ENCODE measurements around the gene TMEM132D.

The TMEM132D gene

DNA sequence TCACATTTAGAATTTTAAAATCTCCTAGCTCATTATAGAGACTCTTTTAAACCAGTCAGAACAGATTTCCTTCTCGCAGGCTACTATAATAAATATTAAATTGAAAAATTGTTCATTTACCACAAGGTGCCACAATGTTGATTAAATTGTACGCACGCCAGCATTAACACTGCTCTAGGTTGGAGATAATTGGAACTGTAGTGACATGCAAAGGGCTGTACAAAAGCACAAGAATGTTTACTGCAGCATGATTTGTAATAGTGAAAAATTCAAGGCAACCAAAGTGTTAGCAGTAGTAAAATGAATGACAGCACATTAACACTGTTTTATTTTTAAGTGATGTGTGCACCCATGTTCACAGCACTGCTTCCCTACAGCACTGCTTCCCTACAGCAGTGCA, 52.5 kb downstream of the TMEM132D start:
- no peaks in the 10 kb centered on the region for H3K4me1 ChIP-seq (ENCODE audit: control insufficient read depth in 1 of 2, insufficient read depth in 2 of 2, low read length in 2 of 2)
- no peak overlapping the region for H3K9ac ChIP-seq (ENCODE audit: low read depth in 1 of 2, low read length in 2 of 2)
- H3K27ac ChIP-seq (ENCODE audit: low read depth, low read length), result no peak overlapping the region
- no peaks in the 10 kb centered on the region for H3K36me3 ChIP-seq (ENCODE audit: control insufficient read depth in 1 of 2, insufficient read depth in 2 of 2, low read length in 2 of 2)
- no peak overlapping the region for H3K4me3 ChIP-seq (ENCODE audit: low read depth in 1 of 2, low read length in 2 of 2)
- H3K9me3 ChIP-seq (ENCODE audit: control insufficient read depth in 1 of 2, low read length in 2 of 2), result peaks cover 0 to 4% of the 10 kb centered on the region in 2 donors
- no peaks in the 10 kb centered on the region for H3K27me3 ChIP-seq (ENCODE audit: control insufficient read depth in 1 of 2, insufficient read depth in 2 of 2, low read length in 2 of 2)

DNA sequence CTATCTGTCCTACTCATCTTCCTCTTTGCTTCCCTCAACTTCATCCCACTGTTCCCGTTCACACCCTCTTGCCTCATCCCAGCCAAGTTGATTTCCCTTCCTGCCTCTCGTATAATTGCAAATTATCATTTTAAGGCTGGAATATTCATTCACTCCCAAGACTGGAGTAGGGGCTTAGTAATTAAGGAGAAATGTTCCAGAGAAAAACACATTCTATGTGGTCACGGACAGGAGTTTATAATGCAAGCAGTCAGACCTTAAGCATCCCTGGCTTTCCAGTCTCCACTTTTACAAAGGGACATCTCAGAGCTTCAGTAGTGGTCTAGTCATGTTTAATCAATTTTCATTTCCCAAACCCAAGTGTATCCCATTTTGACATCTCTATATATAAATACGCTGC, 54.9 kb downstream of the TMEM132D start:
- Histone ChIP-seq H3K4me3 (ENCODE audit: low read depth in 1 of 2, low read length in 2 of 2) (no peak overlapping the region), H3K27me3 (ENCODE audit: control insufficient read depth in 1 of 2, insufficient read depth in 2 of 2, low read length in 2 of 2) (no peaks in the 10 kb centered on the region), H3K9me3 (ENCODE audit: control insufficient read depth in 1 of 2, low read length in 2 of 2) (no peaks in the 10 kb centered on the region), H3K36me3 (ENCODE audit: control insufficient read depth in 1 of 2, insufficient read depth in 2 of 2, low read length in 2 of 2) (no peaks in the 10 kb centered on the region), H3K4me1 (ENCODE audit: control insufficient read depth in 1 of 2, insufficient read depth in 2 of 2, low read length in 2 of 2) (no peaks in the 10 kb centered on the region), H3K27ac (ENCODE audit: low read depth, low read length) (no peak overlapping the region), H3K9ac (ENCODE audit: low read depth in 1 of 2, low read length in 2 of 2) (no peak overlapping the region)

DNA sequence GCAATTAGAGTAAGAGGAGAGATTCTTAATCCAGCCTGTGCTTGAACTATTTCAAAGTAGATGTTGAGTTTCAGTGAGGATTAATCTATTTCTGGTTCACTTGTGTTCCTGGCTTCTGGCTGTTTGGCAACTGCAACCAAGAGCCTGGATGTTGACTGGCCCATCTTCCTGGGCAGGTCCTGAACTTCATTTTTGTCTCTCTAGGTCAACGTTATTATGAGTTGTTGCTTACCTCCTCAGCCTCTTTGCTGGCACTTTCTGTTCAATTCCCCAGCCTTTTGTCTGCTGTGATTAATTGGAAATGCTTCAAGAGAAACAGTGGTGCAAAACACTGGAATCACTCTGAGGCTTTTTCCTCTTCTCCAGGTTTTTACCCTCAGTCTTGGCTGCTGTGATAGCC, 56.8 kb downstream of the TMEM132D start:
- no peak overlapping the region for H3K9ac ChIP-seq (ENCODE audit: low read depth in 1 of 2, low read length in 2 of 2)
- no peaks in the 10 kb centered on the region for H3K4me1 ChIP-seq (ENCODE audit: control insufficient read depth in 1 of 2, insufficient read depth in 2 of 2, low read length in 2 of 2)
- no peak overlapping the region for H3K27ac ChIP-seq (ENCODE audit: low read depth, low read length)
- no peaks in the 10 kb centered on the region for H3K9me3 ChIP-seq (ENCODE audit: control insufficient read depth in 1 of 2, low read length in 2 of 2)
- H3K36me3 ChIP-seq (ENCODE audit: control insufficient read depth in 1 of 2, insufficient read depth in 2 of 2, low read length in 2 of 2), result no peaks in the 10 kb centered on the region
- H3K27me3 ChIP-seq (ENCODE audit: control insufficient read depth in 1 of 2, insufficient read depth in 2 of 2, low read length in 2 of 2), result no peaks in the 10 kb centered on the region
- no peak overlapping the region for H3K4me3 ChIP-seq (ENCODE audit: low read depth in 1 of 2, low read length in 2 of 2)

DNA sequence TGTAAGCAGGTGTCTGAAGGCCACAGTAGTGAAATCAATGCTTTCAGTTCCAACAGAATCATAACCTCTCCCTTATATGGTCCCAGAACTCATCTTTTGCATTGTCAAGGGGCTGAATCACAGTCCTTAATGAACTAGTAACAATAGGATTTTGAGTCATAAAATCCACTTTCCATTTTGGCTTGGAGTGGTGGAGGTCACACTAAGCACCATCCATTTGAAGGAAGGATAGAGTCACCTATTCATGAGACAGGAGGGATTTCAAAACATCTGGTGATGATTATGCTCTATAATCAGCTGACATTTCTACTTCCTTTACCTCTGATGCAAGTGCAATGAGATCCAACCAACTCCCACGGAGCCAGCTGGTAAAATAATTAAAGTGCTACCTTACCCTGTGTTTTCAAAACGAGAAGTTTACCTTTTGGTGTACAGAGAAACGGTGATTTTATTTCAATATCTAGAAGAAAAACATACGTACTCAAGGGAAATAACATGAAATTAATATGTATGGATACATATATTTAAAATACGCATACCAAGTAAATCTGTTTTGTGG, 59.1 kb downstream of the TMEM132D start:
- Histone ChIP-seq H3K9ac (ENCODE audit: low read depth in 1 of 2, low read length in 2 of 2) (no peak overlapping the region), H3K27ac (ENCODE audit: low read depth, low read length) (no peak overlapping the region), H3K27me3 (ENCODE audit: control insufficient read depth in 1 of 2, insufficient read depth in 2 of 2, low read length in 2 of 2) (no peaks in the 10 kb centered on the region), H3K36me3 (ENCODE audit: control insufficient read depth in 1 of 2, insufficient read depth in 2 of 2, low read length in 2 of 2) (no peaks in the 10 kb centered on the region), H3K4me3 (ENCODE audit: low read depth in 1 of 2, low read length in 2 of 2) (no peak overlapping the region), H3K4me1 (ENCODE audit: control insufficient read depth in 1 of 2, insufficient read depth in 2 of 2, low read length in 2 of 2) (no peaks in the 10 kb centered on the region), H3K9me3 (ENCODE audit: control insufficient read depth in 1 of 2, low read length in 2 of 2) (no peaks in the 10 kb centered on the region)

DNA sequence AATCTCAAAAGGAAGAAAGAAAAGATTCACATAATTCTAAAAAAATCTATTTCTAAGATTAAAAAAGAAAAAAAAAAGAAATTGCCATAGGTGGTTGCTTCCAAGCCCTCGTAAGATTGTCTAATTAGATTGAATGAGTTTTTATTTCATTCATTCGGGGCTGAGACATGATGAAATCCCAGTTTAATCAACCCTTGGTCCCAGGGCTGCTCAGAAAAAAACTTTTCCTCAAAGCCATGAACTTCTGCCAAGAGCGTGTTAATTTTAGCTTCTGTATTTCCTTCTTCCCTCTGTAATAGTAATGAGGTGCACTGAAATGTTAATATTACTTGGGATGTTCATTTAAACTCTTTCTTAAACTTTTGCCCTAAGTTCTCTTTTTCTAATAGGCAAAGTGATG, 62.6 kb downstream of the TMEM132D start:
- no peak overlapping the region for H3K27ac ChIP-seq (ENCODE audit: low read depth, low read length)
- H3K9me3 ChIP-seq (ENCODE audit: control insufficient read depth in 1 of 2, low read length in 2 of 2), result no peaks in the 10 kb centered on the region

GRCh38 chr12:129840145-129840884, 63.5 kb downstream of the TMEM132D start:
- H3K4me1 ChIP-seq (ENCODE audit: control insufficient read depth in 1 of 2, insufficient read depth in 2 of 2, low read length in 2 of 2), result no peaks in the 10 kb centered on the region
- no peaks in the 10 kb centered on the region for H3K9me3 ChIP-seq (ENCODE audit: control insufficient read depth in 1 of 2, low read length in 2 of 2)
- H3K9ac ChIP-seq (ENCODE audit: low read depth in 1 of 2, low read length in 2 of 2), result no peak overlapping the region
- no peaks in the 10 kb centered on the region for H3K36me3 ChIP-seq (ENCODE audit: control insufficient read depth in 1 of 2, insufficient read depth in 2 of 2, low read length in 2 of 2)
- H3K27me3 ChIP-seq (ENCODE audit: control insufficient read depth in 1 of 2, insufficient read depth in 2 of 2, low read length in 2 of 2), result no peaks in the 10 kb centered on the region
- H3K27ac ChIP-seq (ENCODE audit: low read depth, low read length), result no peak overlapping the region
- H3K4me3 ChIP-seq (ENCODE audit: low read depth in 1 of 2, low read length in 2 of 2), result no peak overlapping the region

More for the DNA sequence above, 62.6 kb downstream of the TMEM132D start:
- Histone ChIP-seq H3K4me1 (ENCODE audit: control insufficient read depth in 1 of 2, insufficient read depth in 2 of 2, low read length in 2 of 2) (no peaks in the 10 kb centered on the region), H3K27me3 (ENCODE audit: control insufficient read depth in 1 of 2, insufficient read depth in 2 of 2, low read length in 2 of 2) (no peaks in the 10 kb centered on the region), H3K4me3 (ENCODE audit: low read depth in 1 of 2, low read length in 2 of 2) (no peak overlapping the region), H3K36me3 (ENCODE audit: control insufficient read depth in 1 of 2, insufficient read depth in 2 of 2, low read length in 2 of 2) (no peaks in the 10 kb centered on the region), H3K9ac (ENCODE audit: low read depth in 1 of 2, low read length in 2 of 2) (no peak overlapping the region)

- no peak overlapping the region for H3K9ac ChIP-seq (ENCODE audit: low read depth in 1 of 2, low read length in 2 of 2)
- no peaks in the 10 kb centered on the region for H3K4me1 ChIP-seq (ENCODE audit: control insufficient read depth in 1 of 2, insufficient read depth in 2 of 2, low read length in 2 of 2)
- H3K4me3 ChIP-seq (ENCODE audit: low read depth in 1 of 2, low read length in 2 of 2), result no peak overlapping the region
- H3K36me3 ChIP-seq (ENCODE audit: control insufficient read depth in 1 of 2, insufficient read depth in 2 of 2, low read length in 2 of 2), result no peaks in the 10 kb centered on the region
- no peaks in the 10 kb centered on the region for H3K9me3 ChIP-seq (ENCODE audit: control insufficient read depth in 1 of 2, low read length in 2 of 2)
- H3K27ac ChIP-seq (ENCODE audit: low read depth, low read length), result no peak overlapping the region
- H3K27me3 ChIP-seq (ENCODE audit: control insufficient read depth in 1 of 2, insufficient read depth in 2 of 2, low read length in 2 of 2), result no peaks in the 10 kb centered on the region
Observed at GRCh38 chr12:129839679-129840078, 64.1 kb downstream of the TMEM132D start.

DNA sequence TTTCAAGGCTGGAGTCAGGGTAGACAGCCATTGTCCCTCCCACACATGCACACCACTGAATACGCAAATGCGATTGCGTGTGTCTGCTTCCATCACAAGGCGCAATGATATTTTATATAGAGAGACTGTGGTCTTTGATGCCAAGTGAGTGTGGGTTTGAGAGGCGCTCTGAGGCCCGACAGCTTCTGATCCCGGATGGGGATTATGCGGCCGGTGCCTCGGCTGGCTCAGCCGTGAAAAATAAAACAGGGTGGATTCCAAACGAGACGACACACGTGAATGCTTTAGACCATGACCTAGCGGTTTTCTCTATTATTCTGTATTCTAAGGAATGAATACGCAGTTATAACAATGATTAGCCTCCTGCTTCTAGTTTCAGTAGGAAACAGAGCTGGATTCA, 72.5 kb downstream of the TMEM132D start:
- no peak overlapping the region for H3K9ac ChIP-seq (ENCODE audit: low read depth in 1 of 2, low read length in 2 of 2)
- no peak overlapping the region for H3K27ac ChIP-seq (ENCODE audit: low read depth, low read length)
- H3K4me3 ChIP-seq (ENCODE audit: low read depth in 1 of 2, low read length in 2 of 2), result no peak overlapping the region
- no peaks in the 10 kb centered on the region for H3K36me3 ChIP-seq (ENCODE audit: control insufficient read depth in 1 of 2, insufficient read depth in 2 of 2, low read length in 2 of 2)
- no peaks in the 10 kb centered on the region for H3K9me3 ChIP-seq (ENCODE audit: control insufficient read depth in 1 of 2, low read length in 2 of 2)
- no peaks in the 10 kb centered on the region for H3K4me1 ChIP-seq (ENCODE audit: control insufficient read depth in 1 of 2, insufficient read depth in 2 of 2, low read length in 2 of 2)
- no peaks in the 10 kb centered on the region for H3K27me3 ChIP-seq (ENCODE audit: control insufficient read depth in 1 of 2, insufficient read depth in 2 of 2, low read length in 2 of 2)

GRCh38 chr12:129830796-129831195, 73.0 kb downstream of the TMEM132D start:
- no peaks in the 10 kb centered on the region for H3K27me3 ChIP-seq (ENCODE audit: control insufficient read depth in 1 of 2, insufficient read depth in 2 of 2, low read length in 2 of 2)
- H3K9ac ChIP-seq (ENCODE audit: low read depth in 1 of 2, low read length in 2 of 2), result no peak overlapping the region
- H3K4me3 ChIP-seq (ENCODE audit: low read depth in 1 of 2, low read length in 2 of 2), result no peak overlapping the region
- H3K36me3 ChIP-seq (ENCODE audit: control insufficient read depth in 1 of 2, insufficient read depth in 2 of 2, low read length in 2 of 2), result no peaks in the 10 kb centered on the region
- H3K4me1 ChIP-seq (ENCODE audit: control insufficient read depth in 1 of 2, insufficient read depth in 2 of 2, low read length in 2 of 2), result no peaks in the 10 kb centered on the region
- H3K27ac ChIP-seq (ENCODE audit: low read depth, low read length), result no peak overlapping the region
- no peaks in the 10 kb centered on the region for H3K9me3 ChIP-seq (ENCODE audit: control insufficient read depth in 1 of 2, low read length in 2 of 2)

GRCh38 chr12:129827866-129828384, 75.9 kb downstream of the TMEM132D start:
- no peak overlapping the region for H3K9ac ChIP-seq (ENCODE audit: low read depth in 1 of 2, low read length in 2 of 2)
- H3K4me3 ChIP-seq (ENCODE audit: low read depth in 1 of 2, low read length in 2 of 2), result no peak overlapping the region
- H3K27ac ChIP-seq (ENCODE audit: low read depth, low read length), result no peak overlapping the region
- no peaks in the 10 kb centered on the region for H3K9me3 ChIP-seq (ENCODE audit: control insufficient read depth in 1 of 2, low read length in 2 of 2)
- H3K4me1 ChIP-seq (ENCODE audit: control insufficient read depth in 1 of 2, insufficient read depth in 2 of 2, low read length in 2 of 2), result no peaks in the 10 kb centered on the region
- no peaks in the 10 kb centered on the region for H3K27me3 ChIP-seq (ENCODE audit: control insufficient read depth in 1 of 2, insufficient read depth in 2 of 2, low read length in 2 of 2)
- no peaks in the 10 kb centered on the region for H3K36me3 ChIP-seq (ENCODE audit: control insufficient read depth in 1 of 2, insufficient read depth in 2 of 2, low read length in 2 of 2)
